Activated naive CD4-positive, alpha-beta T cell treated with anti-CD3 and anti-CD28 coated beads, Interleukin-2, amount 50 U/mL, for 72 hours (primary cell): ENCODE data around the gene CCDC85C. TPM values are rescaled to one million over a fixed set of nuclear protein-coding genes. Genes with fewer than 3 reads are reported as not detected.
A peak's percentile ranks its signal among the peaks of the same experiment; 100 is the strongest.

Source experiments
- ATAC-seq, 2 donors: fragments of 150-1000 bp; cut with Tn5 transposase; 2 replicates each; pipeline ENCODE4 v1.10.0; 2021; ENCODE audit warnings: mild to moderate bottlenecking in 2 of 2, moderate library complexity in 2 of 2
- DNase-seq, 2 donors: peaks; one replicate each; pipeline ENCODE4 v3.0.0; 2021 to 2022; ENCODE audit warnings: low spot score in 2 of 2
- H3K27ac Mint-ChIP-seq, 2 donors: one replicate each; pipeline ENCODE4 v1.8.0; 2022; ENCODE audit warnings: mild to moderate bottlenecking in 2 of 2, mixed read lengths in 2 of 2
- H3K36me3 Mint-ChIP-seq, 2 donors: one replicate each; pipeline ENCODE4 v1.8.0; 2022; ENCODE audit warnings: mixed read lengths in 2 of 2
- H3K9me3 Mint-ChIP-seq, 2 donors: one replicate each; pipeline ENCODE4 v1.8.0; 2022; ENCODE audit warnings: mixed read lengths in 2 of 2
- total RNA-seq, 2 donors: library from RNA; stranded (reverse); gene quantifications; one replicate each; pipeline ENCODE4 v1.2.3, GENCODE V29; 2022

CCDC85C gene
- total RNA-seq, 2 donors from 2014 or later = 5.1 to 8.4 TPM

DNA sequence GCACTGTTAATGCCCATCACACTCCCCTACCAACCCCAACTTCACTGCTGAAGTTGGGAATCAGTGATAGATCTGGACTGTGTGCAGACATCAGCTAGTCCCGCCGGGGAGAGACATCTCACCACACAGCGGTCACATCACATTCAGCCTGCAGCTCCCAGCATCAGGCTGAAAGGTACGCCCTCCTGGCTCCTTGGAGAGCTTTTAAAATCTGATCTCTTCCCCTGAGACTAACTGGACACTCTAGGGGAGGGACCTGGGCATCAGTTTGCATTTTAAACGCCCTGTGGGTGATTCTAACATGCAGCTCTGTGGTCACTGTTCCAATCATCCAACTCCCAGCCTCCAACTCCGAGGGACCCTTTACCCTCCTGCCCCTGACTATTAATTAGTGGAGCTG, 58.4 kb downstream of the CCDC85C start:
- no peak for DNase-seq
- H3K9me3 Mint-ChIP-seq = no peaks in the 10 kb centered on the region
- no peak for ATAC-seq

DNA sequence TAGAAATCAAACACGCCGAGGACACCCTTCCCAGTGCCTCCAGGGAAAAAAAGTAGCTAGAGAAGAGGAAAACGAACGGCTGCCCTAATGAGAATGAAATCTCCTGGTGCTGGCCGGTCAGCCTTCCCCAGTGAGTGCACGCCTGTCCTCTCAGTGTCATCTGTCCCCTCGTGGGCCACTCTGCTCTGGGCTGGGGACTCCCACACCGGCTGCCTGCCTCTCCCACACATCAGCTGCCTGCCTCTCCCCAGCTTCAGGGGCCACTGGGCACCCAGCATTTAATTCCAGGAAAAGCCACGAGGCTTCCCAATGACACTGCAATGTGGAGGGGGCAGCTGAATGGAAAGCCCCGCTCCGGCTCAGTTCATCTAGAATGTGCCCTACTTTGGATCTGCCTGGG, 59.0 kb downstream of the CCDC85C start:
- no peak for ATAC-seq
- no peak overlapping the region for H3K27ac Mint-ChIP-seq
- H3K9me3 Mint-ChIP-seq = no peaks in the 10 kb centered on the region

More for the DNA sequence above, 58.4 kb downstream of the CCDC85C start:
- Mint-ChIP-seq H3K27ac (no peak overlapping the region), H3K36me3 (no peaks in the 10 kb centered on the region)

DNA sequence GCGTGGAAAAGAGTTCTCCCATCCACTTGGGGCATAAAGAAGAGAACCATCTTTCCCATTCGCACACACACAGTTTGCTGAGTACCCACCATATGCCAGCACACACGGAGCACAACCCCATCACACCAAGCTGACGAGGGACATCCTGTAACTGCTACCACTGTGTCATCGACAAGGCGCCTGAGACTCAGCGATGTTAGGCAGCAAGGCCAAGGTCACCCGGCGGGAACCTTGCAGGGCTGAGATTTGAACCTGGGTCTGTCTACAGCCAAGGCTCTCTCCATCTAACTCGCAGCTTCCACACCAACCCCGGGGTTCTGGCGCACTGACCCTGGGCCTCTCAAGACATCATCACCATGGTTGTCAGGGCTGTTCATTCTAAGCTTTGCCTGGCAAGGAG, 60.0 kb downstream of the CCDC85C start:
- no peaks in the 10 kb centered on the region for H3K9me3 Mint-ChIP-seq

More for the DNA sequence above, 59.0 kb downstream of the CCDC85C start:
- DNase-seq = no peak
- H3K36me3 Mint-ChIP-seq = no peaks in the 10 kb centered on the region

DNA sequence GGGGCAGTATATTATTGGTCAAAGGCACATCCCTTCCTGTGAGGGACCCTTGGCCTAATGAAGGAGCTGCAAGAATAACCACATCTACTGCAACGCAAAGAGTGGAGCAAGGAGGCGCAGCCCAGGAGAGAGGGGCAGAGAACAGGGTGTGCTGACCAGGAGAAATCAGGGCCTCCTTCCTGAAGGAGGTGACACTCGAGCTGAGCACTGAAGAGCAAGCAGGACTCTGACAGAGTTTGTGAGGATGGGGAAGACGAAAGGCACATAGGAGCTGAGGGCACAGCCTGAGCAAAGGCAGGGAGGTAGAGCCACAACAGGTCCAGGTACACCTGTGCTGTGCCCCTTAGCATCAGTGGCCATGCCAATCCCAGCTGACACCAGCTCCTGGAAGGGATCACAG, 60.6 kb downstream of the CCDC85C start:
- DNase-seq = no peak
- no peak for ATAC-seq
- H3K27ac Mint-ChIP-seq = peak overlapping the region in 1 of 2 donors; percentile 77
- H3K36me3 Mint-ChIP-seq = no peaks in the 10 kb centered on the region
- H3K9me3 Mint-ChIP-seq = no peaks in the 10 kb centered on the region

More for the DNA sequence above, 60.0 kb downstream of the CCDC85C start:
- no peak overlapping the region for H3K27ac Mint-ChIP-seq
- H3K36me3 Mint-ChIP-seq = no peaks in the 10 kb centered on the region
- no peak for DNase-seq
- no peak for ATAC-seq

DNA sequence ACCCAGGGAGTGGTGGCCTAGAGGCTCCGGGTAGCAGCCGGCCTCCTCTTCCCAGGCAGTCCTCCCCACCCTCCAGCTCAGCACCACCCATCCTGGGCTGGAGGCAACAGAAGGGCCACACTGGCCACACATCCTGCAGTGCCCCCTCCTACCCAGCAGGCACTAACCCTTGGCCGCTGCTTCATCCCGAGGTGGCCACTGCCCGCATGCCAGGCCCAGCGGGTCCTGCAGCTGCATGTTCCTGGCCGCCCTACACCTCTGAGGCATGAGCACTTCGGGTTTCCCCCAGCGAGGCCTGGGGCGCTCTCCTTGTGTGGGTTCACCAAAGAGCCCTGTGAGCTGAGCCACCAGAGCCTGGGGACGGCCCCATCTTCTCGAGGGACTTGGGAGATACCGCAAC, 61.4 kb downstream of the CCDC85C start:
- no peak for ATAC-seq
- Mint-ChIP-seq H3K36me3 (no peaks in the 10 kb centered on the region), H3K9me3 (no peaks in the 10 kb centered on the region), H3K27ac (peak overlapping the region in 1 of 2 donors; percentile 39)
- no peak for DNase-seq

DNA sequence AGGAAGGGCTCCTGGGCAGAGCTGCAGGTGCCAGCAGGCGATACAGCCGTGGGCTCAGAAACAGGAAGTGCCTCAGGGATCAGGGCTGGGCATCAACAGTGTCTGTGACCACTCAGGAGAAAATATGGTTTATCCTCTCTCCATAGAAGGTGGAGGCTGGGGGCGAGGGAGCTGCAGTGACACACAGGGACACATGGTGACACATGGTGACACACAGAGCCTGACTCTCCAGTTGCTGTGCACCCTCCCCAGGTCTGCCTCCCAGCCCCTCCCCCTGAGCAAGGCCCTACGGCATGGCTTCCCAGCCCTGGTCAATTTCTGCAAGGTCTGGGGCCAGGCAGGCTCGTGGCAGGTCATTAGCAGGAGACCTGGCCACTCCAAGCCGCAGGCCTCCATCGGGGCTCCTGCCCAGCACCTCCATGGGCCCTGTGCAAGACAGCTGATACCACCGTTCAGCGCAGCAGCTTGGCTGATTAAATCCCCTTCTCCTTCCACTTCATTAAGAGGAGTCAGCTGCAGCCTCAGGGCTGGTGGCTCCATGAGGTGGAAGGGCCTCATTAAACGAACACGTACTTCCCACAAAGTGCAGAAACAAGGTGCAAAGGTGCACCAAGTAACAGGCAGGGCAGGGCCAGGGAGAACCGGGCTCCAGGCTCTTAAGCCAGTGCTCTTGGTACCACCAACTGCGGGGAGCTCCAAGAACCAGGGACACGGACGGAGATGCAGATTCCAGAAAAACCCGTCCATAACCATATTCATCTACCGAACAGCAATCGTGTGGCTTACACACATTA, 62.1 kb downstream of the CCDC85C start:
- peak in 1 of 2 donors; percentile 45 for ATAC-seq
- DNase-seq = no peak
- Mint-ChIP-seq H3K36me3 (no peaks in the 10 kb centered on the region), H3K27ac (peak overlapping the region in 1 of 2 donors; percentile 39), H3K9me3 (no peaks in the 10 kb centered on the region)

DNA sequence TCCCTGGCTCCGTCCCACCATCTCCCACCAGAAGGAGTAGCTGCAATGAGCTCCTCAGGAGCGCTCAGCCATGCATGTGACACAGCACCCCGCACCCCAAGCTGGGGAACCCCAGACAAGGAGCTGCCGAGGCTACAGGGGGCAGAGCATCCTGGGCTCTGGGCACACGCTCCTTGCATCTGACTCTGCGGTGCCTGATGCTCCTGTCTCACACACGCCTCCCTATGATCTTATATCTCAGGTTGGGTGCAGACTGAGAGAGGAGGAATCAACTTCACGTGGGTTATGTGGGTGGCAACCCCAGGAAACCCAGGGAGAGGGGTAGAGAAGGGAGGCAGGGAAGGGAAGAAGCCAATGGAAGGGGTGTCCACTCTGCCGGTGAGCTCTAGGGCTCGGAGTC, 62.8 kb downstream of the CCDC85C start:
- H3K36me3 Mint-ChIP-seq = no peaks in the 10 kb centered on the region
- peak overlapping the region in 1 of 2 donors; percentile 25 for H3K27ac Mint-ChIP-seq
- ATAC-seq (no peak), DNase-seq (no peak)
- H3K9me3 Mint-ChIP-seq = no peaks in the 10 kb centered on the region

DNA sequence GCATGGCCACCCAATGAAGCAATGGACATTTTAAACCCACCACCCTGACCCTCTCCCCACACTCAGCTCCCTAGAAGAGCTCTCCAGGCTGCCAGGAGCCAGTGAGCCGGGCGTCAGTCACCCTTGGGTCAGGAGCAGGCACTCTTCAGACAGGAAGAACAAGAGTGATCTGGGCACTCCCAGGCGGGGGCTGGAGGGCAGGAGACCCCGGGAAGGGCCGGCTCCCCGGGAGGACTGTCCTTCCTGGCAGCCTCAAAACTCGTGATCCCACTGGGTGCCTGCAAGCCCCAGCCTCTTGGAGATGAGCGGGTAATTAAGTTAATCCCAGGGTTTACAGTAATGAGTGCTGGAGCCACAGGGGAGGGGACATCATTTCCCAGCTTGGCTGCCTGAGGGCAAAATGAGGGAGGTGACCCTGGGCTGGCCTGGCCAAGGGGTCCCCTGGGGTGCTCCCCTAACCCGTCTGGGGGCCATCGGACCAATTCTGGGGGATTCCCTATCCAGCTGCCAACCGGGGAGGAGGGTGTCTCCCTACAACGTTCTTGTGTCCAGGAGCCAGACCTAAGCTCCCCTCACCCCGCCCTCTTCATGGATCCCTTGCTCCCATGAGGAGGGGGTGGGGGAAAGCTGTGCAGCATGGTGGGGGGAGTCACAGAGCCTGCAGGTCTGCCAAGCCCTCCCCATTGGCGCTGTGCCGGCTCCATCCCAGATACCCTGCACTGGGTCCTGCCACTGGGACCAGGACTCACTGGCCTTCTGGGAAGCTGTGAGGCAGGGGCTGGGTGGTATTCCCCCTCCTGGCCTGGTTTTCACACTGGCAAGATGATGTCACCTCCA, 63.6 kb downstream of the CCDC85C start:
- no peak for DNase-seq
- Mint-ChIP-seq H3K36me3 (no peaks in the 10 kb centered on the region), H3K9me3 (no peaks in the 10 kb centered on the region), H3K27ac (no peak overlapping the region)
- ATAC-seq = no peak

DNA sequence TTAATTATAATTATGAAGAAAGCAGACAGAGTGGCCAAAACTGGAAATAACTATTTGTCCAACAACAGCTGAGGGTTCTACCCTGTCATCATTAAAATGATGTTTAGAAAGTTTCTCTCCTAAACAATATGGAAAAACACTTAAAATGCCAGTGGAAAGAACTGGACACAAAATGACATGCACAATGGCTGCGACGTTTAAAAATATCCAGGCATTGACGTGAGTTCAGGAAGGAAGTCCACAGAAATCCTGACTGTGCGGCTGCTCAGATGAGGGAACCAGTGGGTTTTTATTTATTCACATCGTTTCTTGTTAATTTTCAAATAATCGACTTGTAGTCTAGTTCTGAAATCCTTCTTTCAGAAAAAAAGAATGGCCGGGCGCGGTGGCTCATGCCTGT, 64.5 kb downstream of the CCDC85C start:
- Mint-ChIP-seq H3K9me3 (no peaks in the 10 kb centered on the region), H3K36me3 (no peaks in the 10 kb centered on the region), H3K27ac (no peak overlapping the region)
- ATAC-seq (no peak), DNase-seq (no peak)

DNA sequence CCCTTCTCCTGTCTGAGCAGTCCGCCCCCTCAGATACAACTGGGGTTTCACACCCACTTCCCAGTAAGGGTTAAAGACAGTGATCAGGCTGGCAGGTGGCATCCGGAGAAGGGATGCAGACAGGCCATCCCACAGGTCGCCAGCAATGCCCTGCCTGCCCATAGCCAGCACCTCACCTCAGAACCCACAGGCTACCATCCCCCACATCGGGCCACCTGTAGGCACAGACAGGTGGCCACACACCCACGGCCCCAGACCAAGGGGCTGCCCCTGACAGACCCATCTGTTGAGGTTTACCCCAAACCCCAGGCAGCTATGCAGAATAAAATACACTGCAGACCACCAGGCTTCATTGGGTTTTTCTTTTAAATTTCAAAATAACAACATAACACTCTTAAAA, 65.3 kb downstream of the CCDC85C start:
- Mint-ChIP-seq H3K9me3 (no peaks in the 10 kb centered on the region), H3K27ac (no peak overlapping the region), H3K36me3 (no peaks in the 10 kb centered on the region)
- ATAC-seq = no peak
- DNase-seq = no peak

DNA sequence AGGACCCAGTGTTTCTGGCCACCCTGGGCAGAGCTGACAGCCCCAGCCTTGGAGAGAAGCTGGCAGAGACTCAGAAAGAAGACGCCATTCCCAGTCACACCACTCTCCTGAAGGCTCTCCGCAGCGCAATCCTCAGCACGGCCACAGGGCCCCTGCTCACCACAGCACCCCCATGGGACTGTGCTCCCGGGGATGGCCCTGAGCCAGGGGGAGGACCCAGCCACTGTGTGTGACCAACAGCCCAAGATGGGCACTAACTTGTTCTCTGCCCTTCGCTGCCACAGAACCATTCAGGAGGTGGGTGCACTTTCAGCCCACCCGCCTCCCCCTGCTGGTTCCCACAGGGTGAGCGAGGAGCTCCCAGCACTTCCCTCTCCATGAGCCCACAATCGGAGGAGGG, 65.7 kb downstream of the CCDC85C start:
- no peaks in the 10 kb centered on the region for H3K9me3 Mint-ChIP-seq
- no peaks in the 10 kb centered on the region for H3K36me3 Mint-ChIP-seq
- no peak overlapping the region for H3K27ac Mint-ChIP-seq
- DNase-seq (no peak), ATAC-seq (no peak)

DNA sequence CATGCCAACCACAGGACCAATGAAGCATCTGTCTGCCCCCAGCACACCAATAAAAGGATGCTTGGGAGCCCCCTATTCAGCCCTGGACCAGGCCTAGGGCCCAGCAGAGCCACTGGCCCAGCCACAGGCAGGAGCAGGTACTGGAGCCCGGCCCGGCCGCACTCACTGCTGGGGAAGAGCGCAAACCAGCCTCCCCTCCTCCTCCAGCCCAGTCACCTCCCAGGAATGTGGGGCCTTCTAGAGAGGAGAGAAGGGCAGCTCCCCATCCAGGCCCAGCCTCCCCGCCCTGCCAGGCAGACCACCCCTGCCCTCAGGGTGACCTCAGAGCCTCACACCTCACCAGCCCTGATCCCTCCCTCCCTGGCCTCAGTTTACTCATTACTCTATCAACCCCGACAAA, 66.6 kb downstream of the CCDC85C start:
- Mint-ChIP-seq H3K27ac (no peak overlapping the region), H3K9me3 (no peaks in the 10 kb centered on the region), H3K36me3 (no peaks in the 10 kb centered on the region)
- DNase-seq = no peak
- no peak for ATAC-seq

DNA sequence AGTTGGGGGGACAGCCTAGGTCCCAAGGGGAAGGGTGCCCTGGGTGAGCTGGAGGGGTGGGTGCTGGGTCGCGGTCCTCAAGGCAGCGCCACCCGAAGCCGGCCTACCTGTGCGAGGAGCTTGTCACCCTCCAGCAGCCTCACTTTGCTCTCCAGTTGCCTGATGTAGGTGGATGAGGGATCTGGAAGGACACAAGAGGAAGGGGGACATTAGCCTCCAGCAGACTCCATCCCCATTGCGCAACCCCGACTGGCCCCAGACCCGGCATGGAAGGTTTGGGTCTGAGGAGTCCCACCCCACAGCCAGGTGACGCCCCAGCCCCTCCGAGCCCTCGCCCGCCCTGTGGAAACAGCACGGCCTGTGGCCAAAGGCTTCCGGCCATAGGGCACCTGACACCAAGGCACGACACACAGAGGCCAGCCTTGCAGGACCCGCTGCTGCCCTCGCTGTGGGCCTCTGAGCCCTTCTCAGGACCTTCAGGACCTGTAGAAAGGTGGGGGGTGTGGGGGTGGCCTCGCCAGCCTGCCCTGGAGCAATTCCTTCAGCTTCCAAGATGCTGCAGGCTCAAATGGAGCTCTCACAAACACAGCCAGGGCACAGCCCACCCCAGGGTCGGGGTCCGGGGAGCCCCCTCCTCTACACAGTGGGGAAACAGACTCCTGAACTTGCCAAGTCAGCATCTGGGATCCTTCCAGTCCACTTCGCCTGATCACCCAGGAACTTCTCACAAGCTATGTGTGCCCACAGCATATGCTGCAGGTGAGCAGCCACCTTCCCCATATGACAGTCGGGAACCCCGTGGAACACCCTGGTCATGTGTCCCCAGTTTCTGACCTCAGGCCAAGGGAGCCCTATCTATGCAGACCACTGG, 67.9 kb downstream of the CCDC85C start:
- DNase-seq = no peak
- Mint-ChIP-seq H3K9me3 (no peaks in the 10 kb centered on the region), H3K27ac (no peak overlapping the region), H3K36me3 (no peaks in the 10 kb centered on the region)
- no peak for ATAC-seq

DNA sequence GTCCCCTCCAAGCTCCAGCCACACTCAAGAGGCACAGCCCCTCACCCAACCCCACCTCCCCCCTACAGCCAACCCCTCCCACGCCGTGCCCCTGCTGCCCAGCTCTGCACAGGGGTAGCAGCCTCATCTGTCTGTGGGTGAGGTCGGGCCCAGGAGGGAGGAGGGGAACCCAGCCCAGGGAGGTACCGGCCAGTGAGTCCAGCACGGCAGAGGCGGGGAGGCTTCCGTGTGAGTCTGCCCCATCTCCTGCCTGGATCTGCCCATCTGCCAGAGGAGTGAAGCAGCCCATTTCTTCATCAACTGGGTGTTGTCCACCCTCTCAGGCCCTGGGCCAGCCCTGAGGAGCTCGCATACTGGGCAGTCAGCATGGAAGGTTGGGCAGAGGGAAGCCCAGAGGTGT, 68.6 kb downstream of the CCDC85C start:
- Mint-ChIP-seq H3K36me3 (no peaks in the 10 kb centered on the region), H3K9me3 (no peaks in the 10 kb centered on the region), H3K27ac (no peak overlapping the region)
- DNase-seq (no peak), ATAC-seq (no peak)

DNA sequence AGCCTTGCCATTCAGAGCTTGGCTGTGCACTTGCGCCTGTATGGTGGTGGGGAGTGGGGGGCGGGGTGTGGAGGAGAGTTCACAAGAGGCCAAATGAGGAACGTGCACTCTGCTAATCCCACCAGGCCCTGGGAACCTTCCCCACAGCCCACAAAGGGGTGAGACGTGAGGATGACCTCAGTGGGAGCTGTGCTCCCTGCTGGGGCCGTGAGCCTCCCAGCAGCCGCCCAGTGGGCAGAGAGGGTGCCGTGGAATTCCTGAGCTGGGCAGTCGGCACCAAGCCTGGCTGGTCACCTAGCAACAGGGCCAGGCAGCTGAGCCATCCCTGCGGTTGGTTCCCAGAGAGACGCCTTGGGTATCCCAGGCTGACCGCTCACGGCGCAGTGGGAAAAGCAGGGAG, 69.1 kb downstream of the CCDC85C start:
- H3K9me3 Mint-ChIP-seq = no peaks in the 10 kb centered on the region

DNA sequence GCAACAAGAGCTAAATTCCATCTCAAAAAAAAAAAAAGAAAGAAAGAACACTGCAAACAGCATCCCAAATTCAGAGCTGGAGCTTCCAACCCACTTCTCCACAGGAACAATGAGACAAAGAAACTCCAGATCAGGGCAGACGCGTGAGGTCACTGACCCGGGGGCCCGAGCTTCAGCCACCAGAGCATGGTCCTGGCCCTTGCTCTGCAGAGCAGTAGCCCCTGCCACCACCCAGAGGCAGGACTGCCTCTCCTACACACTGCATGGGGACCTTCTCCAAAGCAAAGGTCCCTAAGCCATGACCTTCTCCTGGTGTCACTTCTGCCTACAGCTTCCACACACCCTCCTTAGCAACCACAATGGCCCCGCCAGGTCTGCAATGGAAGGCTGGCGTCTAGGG, 69.7 kb downstream of the CCDC85C start:
- Mint-ChIP-seq H3K36me3 (no peaks in the 10 kb centered on the region), H3K27ac (peak overlapping the region in 1 of 2 donors; percentile 29), H3K9me3 (no peaks in the 10 kb centered on the region)
- ATAC-seq (no peak), DNase-seq (no peak)

More for the DNA sequence above, 69.1 kb downstream of the CCDC85C start:
- Mint-ChIP-seq H3K36me3 (no peaks in the 10 kb centered on the region), H3K27ac (no peak overlapping the region)
- DNase-seq = no peak
- no peak for ATAC-seq

DNA sequence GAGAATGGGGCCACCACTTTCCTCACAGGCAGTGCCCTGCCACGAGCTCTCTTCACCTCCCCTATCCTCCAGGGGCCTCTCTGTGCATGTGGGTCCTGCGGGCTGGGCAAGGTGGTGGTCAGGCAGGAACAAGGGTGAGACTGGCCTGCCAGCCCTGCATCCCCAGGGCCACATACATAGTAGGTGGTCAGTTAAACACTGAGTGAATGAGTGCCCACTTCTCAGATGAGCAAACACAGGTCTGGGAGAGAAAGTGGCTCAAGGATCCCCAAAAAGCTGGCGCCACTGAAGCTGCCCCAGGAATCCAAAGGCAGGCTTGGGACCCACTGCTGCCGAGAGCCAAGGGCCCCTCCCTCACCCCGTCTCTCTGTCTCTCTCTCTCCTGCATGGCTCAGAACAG, 71.7 kb downstream of the CCDC85C start:
- no peak for ATAC-seq
- no peak for DNase-seq
- no peak overlapping the region for H3K27ac Mint-ChIP-seq
- H3K9me3 Mint-ChIP-seq = no peaks in the 10 kb centered on the region
- H3K36me3 Mint-ChIP-seq = no peaks in the 10 kb centered on the region
